ENCODE measurements around the gene MOB3B.

GRCh38 chr9:27433631-27434325 lies 95.8 kb downstream of the MOB3B start:
- TF ChIP-seq, protein P1, sequence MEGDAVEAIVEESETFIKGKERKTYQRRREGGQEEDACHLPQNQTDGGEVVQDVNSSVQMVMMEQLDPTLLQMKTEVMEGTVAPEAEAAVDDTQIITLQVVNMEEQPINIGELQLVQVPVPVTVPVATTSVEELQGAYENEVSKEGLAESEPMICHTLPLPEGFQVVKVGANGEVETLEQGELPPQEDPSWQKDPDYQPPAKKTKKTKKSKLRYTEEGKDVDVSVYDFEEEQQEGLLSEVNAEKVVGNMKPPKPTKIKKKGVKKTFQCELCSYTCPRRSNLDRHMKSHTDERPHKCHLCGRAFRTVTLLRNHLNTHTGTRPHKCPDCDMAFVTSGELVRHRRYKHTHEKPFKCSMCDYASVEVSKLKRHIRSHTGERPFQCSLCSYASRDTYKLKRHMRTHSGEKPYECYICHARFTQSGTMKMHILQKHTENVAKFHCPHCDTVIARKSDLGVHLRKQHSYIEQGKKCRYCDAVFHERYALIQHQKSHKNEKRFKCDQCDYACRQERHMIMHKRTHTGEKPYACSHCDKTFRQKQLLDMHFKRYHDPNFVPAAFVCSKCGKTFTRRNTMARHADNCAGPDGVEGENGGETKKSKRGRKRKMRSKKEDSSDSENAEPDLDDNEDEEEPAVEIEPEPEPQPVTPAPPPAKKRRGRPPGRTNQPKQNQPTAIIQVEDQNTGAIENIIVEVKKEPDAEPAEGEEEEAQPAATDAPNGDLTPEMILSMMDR (IDR thresholded peaks at IDR 0.05), result no peak
- TF ChIP-seq POLR2A (IDR thresholded peaks at IDR 0.05), result no peak
